ENCODE results near the gene MRPL36. TPM values are rescaled to one million over a fixed set of nuclear protein-coding genes. Genes with fewer than 3 reads are reported as not detected.

The MRPL36 gene
- total RNA-seq, 1 experiment from 2014 or later = 61.2 TPM

- ChIA-PET POLR2A (no interaction called here), CTCF (no interaction called here)
- no peak overlapping the region for H3K4me3 Mint-ChIP-seq
- H3K4me1 Mint-ChIP-seq = peaks cover 22% of the 10 kb centered on the region
- H3K36me3 Mint-ChIP-seq = no peaks in the 10 kb centered on the region
- DNase-seq (ENCODE audit: low spot score) (no peak), ATAC-seq (no peak)
- peaks cover 53% of the 10 kb centered on the region for H3K27me3 Mint-ChIP-seq (ENCODE audit: low read depth)
- TF ChIP-seq USF1 (CRISPR knock-in tag; IDR thresholded peaks at IDR 0.05) (no peak), MXD4 (CRISPR knock-in tag; IDR thresholded peaks at IDR 0.05; ENCODE audit: borderline replicate concordance) (no peak), NR1H2 (CRISPR knock-in tag; IDR thresholded peaks at IDR 0.05) (no peak), AFF4 (CRISPR knock-in tag; IDR thresholded peaks at IDR 0.05; ENCODE audit: borderline replicate concordance) (no peak)
- no peak overlapping the region for H3K27ac Mint-ChIP-seq
- H3K9me3 Mint-ChIP-seq = no peaks in the 10 kb centered on the region
Observed at GRCh38 chr5:1847056-1847455, 47.4 kb upstream of the MRPL36 start.

GRCh38 chr5:1846583-1846982, 46.9 kb upstream of the MRPL36 start:
- peaks cover 17% of the 10 kb centered on the region for H3K4me1 Mint-ChIP-seq
- H3K4me3 Mint-ChIP-seq = no peak overlapping the region
- POLR2A ChIA-PET = no interaction called here
- H3K27me3 Mint-ChIP-seq (ENCODE audit: low read depth) = peaks cover 48% of the 10 kb centered on the region
- CTCF ChIA-PET = no interaction called here
- ATAC-seq (no peak), DNase-seq (ENCODE audit: low spot score) (no peak)
- TF ChIP-seq E2F4 (CRISPR knock-in tag; IDR thresholded peaks at IDR 0.05; ENCODE audit: borderline replicate concordance, low read depth) = no peak
- TF ChIP-seq E2F5 (CRISPR knock-in tag; IDR thresholded peaks at IDR 0.05) = no peak
- no peak for TF ChIP-seq SOX15 (CRISPR knock-in tag; IDR thresholded peaks at IDR 0.05)
- no peak for TF ChIP-seq JUN (CRISPR knock-in tag; IDR thresholded peaks at IDR 0.05)
- TF ChIP-seq, protein P1, sequence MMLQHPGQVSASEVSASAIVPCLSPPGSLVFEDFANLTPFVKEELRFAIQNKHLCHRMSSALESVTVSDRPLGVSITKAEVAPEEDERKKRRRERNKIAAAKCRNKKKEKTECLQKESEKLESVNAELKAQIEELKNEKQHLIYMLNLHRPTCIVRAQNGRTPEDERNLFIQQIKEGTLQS (CRISPR knock-in tag; conservative IDR thresholded peaks at IDR 0.05) = no peak
- no peaks in the 10 kb centered on the region for H3K36me3 Mint-ChIP-seq
- H3K9me3 Mint-ChIP-seq = no peaks in the 10 kb centered on the region
- no peak overlapping the region for H3K27ac Mint-ChIP-seq

GRCh38 chr5:1845696-1846095, 46.1 kb upstream of the MRPL36 start:
- ChIA-PET POLR2A (no interaction called here), CTCF (no interaction called here)
- ATAC-seq (no peak), DNase-seq (ENCODE audit: low spot score) (no peak)
- Mint-ChIP-seq H3K27me3 (ENCODE audit: low read depth) (peaks cover 44% of the 10 kb centered on the region), H3K36me3 (no peaks in the 10 kb centered on the region), H3K9me3 (no peaks in the 10 kb centered on the region), H3K4me1 (peaks cover 14% of the 10 kb centered on the region), H3K4me3 (no peak overlapping the region), H3K27ac (no peak overlapping the region)
- TF ChIP-seq E2F1 (CRISPR knock-in tag; IDR thresholded peaks at IDR 0.05) = no peak
- TF ChIP-seq RORB (CRISPR knock-in tag; IDR thresholded peaks at IDR 0.05) = no peak
- TF ChIP-seq HMGA2 (CRISPR knock-in tag; IDR thresholded peaks at IDR 0.05) = no peak
- no peak for TF ChIP-seq SMAD3 (CRISPR knock-in tag; IDR thresholded peaks at IDR 0.05; ENCODE audit: borderline replicate concordance)
- TF ChIP-seq PRRX2 (CRISPR knock-in tag; IDR thresholded peaks at IDR 0.05) = no peak
- no peak for TF ChIP-seq HMGXB4 (CRISPR knock-in tag; IDR thresholded peaks at IDR 0.05)
- TF ChIP-seq CREB1 (CRISPR knock-in tag; IDR thresholded peaks at IDR 0.05) = no peak
- TF ChIP-seq ETV6 (CRISPR knock-in tag; IDR thresholded peaks at IDR 0.05) = no peak
- no peak for TF ChIP-seq PREB (CRISPR knock-in tag; IDR thresholded peaks at IDR 0.05; ENCODE audit: borderline replicate concordance)
- TF ChIP-seq JAZF1 (CRISPR knock-in tag; IDR thresholded peaks at IDR 0.05) = no peak
